H1 (cell line): ENCODE data around the gene BCL3. TPM values are rescaled to one million over a fixed set of nuclear protein-coding genes. Genes with fewer than 3 reads are reported as not detected.
A peak's percentile ranks its signal among the peaks of the same experiment; 100 is the strongest.

ENCODE experiments used
- EZH2 ChIP-seq: fragments of 200-600 bp; sonication (generic); IDR thresholded peaks from 2 replicates; pipeline ENCODE4 v1.7.1; 2012; ENCODE audit warnings: low read depth, mild to moderate bottlenecking, moderate library complexity, low read length, inconsistent platforms; ENCODE audit not compliant: severe bottlenecking
- GABPA ChIP-seq: IDR thresholded peaks from 2 replicates; pipeline ENCODE4 v1.6.1; 2011; ENCODE audit warnings: mild to moderate bottlenecking, low read length, moderate library complexity, borderline replicate concordance; ENCODE audit not compliant: insufficient read depth
- JUND ChIP-seq: IDR thresholded peaks from 2 replicates; pipeline ENCODE4 v1.6.1; 2011; ENCODE audit warnings: mild to moderate bottlenecking, improper control_type of control experiment, low read length
- KDM4A ChIP-seq: IDR thresholded peaks from one replicate; pipeline ENCODE4 v1.7.1; 2012; ENCODE audit warnings: low read depth, mild to moderate bottlenecking, moderate library complexity, low read length, inconsistent platforms; ENCODE audit not compliant: severe bottlenecking
- SIX5 ChIP-seq: IDR thresholded peaks from 2 replicates; pipeline ENCODE4 v1.6.1; 2011; ENCODE audit warnings: mild to moderate bottlenecking, low read depth, low read length
- TCF12 ChIP-seq: IDR thresholded peaks from 2 replicates; pipeline ENCODE4 v1.6.1; 2011; ENCODE audit warnings: low read depth, mild to moderate bottlenecking, low read length
- polyA plus RNA-seq, 7 experiments: library from polyadenylated mRNA; depleted of rRNA in 3 of 7; stranded (reverse) in 5 of 7; unstranded in 2 of 7; fragments of >200 nt in 5 of 7; fragments of 200-250 nt in 2 of 7; gene quantifications; 1 replicate in 5 of 7; 2 replicates in 1 of 7; 4 replicates in 1 of 7; pipeline versions ENCODE4 v1.2.1 to v1.2.3, GENCODE V29; 2011 to 2013; ENCODE audit warnings: missing spikeins in 2 of 7, mixed read lengths in 2 of 7
- total RNA-seq: library from RNA; stranded (reverse); fragmentation: NEBNext Ultra II Directional; extraction: Animal tissue kit (Norgen Biotek cat#: 25700); gene quantifications from 2 replicates; pipeline ENCODE4 v1.2.1, GENCODE V29; 2021
- TF ChIP-seq, protein P1 (sequence below): fragments of 300-600 bp; sonication (generic); IDR thresholded peaks from 2 replicates; pipeline ENCODE4 v1.7.1; 2012; ENCODE audit warnings: low read length, moderate library complexity, mild to moderate bottlenecking, inconsistent platforms; ENCODE audit not compliant: insufficient replicate concordance
- TF ChIP-seq, protein P2 (sequence below): IDR thresholded peaks from 2 replicates; pipeline ENCODE4 v1.6.1; 2012; ENCODE audit warnings: low read length, inconsistent platforms

BCL3 gene
- total and polyA plus RNA-seq, 2 of the 8 experiments (the other 6 are each of a cell fraction or from before 2014, with no cell fraction given) = 0.88 to 2.4 TPM

DNA sequence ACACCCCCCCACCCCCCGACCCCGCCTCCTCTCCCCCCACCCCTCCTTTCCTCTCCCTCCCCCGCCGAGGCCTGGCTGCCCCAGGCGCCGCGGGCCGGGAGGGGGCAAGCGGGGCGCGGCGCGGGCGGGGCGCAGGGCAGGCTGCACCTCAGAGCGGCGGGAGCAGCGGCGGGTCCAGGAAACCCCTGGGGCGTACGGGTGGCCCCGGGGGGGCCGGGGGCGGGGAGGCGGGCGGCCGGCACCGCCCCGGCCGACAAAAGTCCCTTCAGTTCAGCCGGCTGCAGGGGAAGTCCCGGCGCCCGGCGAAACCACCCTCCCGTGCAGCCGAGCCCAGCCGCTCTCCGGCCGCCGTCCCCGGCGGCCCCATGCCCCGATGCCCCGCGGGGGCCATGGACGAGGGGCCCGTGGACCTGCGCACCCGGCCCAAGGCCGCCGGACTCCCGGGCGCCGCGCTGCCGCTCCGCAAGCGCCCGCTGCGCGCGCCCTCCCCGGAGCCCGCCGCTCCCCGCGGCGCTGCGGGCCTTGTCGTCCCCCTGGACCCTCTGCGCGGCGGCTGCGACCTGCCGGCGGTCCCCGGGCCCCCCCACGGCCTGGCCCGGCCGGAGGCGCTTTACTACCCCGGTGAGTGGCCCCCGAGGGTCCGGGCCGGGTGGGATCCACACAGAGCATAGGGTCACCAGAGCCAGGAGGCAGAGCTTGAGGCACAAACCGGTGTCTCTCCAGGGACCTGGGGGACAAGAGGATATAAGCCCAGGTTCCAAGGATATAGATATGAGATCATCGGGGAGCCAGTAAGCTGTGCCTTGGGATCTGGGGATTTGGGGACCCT, at the start of gene BCL3 (continued):
- TF ChIP-seq, protein P1, sequence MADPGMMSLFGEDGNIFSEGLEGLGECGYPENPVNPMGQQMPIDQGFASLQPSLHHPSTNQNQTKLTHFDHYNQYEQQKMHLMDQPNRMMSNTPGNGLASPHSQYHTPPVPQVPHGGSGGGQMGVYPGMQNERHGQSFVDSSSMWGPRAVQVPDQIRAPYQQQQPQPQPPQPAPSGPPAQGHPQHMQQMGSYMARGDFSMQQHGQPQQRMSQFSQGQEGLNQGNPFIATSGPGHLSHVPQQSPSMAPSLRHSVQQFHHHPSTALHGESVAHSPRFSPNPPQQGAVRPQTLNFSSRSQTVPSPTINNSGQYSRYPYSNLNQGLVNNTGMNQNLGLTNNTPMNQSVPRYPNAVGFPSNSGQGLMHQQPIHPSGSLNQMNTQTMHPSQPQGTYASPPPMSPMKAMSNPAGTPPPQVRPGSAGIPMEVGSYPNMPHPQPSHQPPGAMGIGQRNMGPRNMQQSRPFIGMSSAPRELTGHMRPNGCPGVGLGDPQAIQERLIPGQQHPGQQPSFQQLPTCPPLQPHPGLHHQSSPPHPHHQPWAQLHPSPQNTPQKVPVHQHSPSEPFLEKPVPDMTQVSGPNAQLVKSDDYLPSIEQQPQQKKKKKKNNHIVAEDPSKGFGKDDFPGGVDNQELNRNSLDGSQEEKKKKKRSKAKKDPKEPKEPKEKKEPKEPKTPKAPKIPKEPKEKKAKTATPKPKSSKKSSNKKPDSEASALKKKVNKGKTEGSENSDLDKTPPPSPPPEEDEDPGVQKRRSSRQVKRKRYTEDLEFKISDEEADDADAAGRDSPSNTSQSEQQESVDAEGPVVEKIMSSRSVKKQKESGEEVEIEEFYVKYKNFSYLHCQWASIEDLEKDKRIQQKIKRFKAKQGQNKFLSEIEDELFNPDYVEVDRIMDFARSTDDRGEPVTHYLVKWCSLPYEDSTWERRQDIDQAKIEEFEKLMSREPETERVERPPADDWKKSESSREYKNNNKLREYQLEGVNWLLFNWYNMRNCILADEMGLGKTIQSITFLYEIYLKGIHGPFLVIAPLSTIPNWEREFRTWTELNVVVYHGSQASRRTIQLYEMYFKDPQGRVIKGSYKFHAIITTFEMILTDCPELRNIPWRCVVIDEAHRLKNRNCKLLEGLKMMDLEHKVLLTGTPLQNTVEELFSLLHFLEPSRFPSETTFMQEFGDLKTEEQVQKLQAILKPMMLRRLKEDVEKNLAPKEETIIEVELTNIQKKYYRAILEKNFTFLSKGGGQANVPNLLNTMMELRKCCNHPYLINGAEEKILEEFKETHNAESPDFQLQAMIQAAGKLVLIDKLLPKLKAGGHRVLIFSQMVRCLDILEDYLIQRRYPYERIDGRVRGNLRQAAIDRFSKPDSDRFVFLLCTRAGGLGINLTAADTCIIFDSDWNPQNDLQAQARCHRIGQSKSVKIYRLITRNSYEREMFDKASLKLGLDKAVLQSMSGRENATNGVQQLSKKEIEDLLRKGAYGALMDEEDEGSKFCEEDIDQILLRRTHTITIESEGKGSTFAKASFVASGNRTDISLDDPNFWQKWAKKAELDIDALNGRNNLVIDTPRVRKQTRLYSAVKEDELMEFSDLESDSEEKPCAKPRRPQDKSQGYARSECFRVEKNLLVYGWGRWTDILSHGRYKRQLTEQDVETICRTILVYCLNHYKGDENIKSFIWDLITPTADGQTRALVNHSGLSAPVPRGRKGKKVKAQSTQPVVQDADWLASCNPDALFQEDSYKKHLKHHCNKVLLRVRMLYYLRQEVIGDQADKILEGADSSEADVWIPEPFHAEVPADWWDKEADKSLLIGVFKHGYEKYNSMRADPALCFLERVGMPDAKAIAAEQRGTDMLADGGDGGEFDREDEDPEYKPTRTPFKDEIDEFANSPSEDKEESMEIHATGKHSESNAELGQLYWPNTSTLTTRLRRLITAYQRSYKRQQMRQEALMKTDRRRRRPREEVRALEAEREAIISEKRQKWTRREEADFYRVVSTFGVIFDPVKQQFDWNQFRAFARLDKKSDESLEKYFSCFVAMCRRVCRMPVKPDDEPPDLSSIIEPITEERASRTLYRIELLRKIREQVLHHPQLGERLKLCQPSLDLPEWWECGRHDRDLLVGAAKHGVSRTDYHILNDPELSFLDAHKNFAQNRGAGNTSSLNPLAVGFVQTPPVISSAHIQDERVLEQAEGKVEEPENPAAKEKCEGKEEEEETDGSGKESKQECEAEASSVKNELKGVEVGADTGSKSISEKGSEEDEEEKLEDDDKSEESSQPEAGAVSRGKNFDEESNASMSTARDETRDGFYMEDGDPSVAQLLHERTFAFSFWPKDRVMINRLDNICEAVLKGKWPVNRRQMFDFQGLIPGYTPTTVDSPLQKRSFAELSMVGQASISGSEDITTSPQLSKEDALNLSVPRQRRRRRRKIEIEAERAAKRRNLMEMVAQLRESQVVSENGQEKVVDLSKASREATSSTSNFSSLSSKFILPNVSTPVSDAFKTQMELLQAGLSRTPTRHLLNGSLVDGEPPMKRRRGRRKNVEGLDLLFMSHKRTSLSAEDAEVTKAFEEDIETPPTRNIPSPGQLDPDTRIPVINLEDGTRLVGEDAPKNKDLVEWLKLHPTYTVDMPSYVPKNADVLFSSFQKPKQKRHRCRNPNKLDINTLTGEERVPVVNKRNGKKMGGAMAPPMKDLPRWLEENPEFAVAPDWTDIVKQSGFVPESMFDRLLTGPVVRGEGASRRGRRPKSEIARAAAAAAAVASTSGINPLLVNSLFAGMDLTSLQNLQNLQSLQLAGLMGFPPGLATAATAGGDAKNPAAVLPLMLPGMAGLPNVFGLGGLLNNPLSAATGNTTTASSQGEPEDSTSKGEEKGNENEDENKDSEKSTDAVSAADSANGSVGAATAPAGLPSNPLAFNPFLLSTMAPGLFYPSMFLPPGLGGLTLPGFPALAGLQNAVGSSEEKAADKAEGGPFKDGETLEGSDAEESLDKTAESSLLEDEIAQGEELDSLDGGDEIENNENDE = no peak
- no peak for TF ChIP-seq TCF12
- TF ChIP-seq EZH2 = peak; percentile 39
- TF ChIP-seq SIX5 = no peak
- peak; percentile 26 for TF ChIP-seq KDM4A
- TF ChIP-seq, protein P2, sequence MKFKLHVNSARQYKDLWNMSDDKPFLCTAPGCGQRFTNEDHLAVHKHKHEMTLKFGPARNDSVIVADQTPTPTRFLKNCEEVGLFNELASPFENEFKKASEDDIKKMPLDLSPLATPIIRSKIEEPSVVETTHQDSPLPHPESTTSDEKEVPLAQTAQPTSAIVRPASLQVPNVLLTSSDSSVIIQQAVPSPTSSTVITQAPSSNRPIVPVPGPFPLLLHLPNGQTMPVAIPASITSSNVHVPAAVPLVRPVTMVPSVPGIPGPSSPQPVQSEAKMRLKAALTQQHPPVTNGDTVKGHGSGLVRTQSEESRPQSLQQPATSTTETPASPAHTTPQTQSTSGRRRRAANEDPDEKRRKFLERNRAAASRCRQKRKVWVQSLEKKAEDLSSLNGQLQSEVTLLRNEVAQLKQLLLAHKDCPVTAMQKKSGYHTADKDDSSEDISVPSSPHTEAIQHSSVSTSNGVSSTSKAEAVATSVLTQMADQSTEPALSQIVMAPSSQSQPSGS = no peak
- 0 out of 2 replicates have a peak, but pooled peaks have one; percentile 36 for TF ChIP-seq GABPA
- no peak for TF ChIP-seq JUND
